ENCODE data around the gene ALOX15B.
A peak's percentile ranks its signal among the peaks of the same experiment; 100 is the strongest.

DNA sequence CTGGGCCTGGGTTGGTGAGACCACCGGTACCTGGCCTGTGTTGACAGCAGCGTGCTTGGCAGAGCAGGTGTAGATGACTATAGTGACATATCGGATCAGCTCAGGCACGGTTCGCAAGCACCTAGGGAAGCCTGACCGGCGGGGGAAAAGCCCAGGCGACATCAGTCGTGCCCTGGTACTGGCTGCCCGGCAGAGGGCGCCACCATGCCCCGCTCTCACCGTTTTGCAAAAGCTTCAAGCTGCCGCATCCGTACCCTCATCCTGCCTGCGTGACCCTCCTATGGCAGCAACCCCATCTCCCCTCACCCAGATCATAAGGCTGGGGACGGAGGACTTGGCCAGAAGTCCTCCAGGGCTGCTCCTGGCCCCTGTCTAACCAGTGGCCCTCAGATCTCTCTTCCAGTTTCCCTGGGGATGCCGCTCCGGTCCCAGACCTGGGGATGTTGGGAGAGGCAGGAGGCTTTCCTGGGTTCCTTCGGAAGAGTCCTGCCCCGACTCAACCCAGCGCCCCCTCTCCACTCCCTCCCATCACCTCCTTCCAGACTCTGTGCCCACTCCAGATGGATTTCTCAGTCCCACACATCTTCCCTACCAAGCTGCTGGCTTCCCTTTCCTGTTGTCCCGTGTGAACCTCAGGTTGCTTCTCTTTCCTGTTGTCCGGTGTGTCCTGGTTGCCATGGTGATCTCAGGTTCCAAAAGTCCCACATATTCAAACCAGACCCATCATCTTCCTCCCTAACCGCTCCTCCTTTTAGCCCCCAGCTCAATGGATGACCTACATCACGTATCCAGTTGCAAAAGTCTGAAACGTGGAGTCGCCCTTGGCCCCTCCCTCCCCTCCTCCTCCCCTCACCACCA is 35.0 kb downstream of the ALOX15B start:
- TF ChIP-seq, protein P1, sequence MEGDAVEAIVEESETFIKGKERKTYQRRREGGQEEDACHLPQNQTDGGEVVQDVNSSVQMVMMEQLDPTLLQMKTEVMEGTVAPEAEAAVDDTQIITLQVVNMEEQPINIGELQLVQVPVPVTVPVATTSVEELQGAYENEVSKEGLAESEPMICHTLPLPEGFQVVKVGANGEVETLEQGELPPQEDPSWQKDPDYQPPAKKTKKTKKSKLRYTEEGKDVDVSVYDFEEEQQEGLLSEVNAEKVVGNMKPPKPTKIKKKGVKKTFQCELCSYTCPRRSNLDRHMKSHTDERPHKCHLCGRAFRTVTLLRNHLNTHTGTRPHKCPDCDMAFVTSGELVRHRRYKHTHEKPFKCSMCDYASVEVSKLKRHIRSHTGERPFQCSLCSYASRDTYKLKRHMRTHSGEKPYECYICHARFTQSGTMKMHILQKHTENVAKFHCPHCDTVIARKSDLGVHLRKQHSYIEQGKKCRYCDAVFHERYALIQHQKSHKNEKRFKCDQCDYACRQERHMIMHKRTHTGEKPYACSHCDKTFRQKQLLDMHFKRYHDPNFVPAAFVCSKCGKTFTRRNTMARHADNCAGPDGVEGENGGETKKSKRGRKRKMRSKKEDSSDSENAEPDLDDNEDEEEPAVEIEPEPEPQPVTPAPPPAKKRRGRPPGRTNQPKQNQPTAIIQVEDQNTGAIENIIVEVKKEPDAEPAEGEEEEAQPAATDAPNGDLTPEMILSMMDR (IDR thresholded peaks at IDR 0.05; ENCODE audit: insufficient read depth, low read length, poor library complexity, severe bottlenecking): peak; percentile 74
- TF ChIP-seq EZH2phosphoT487 (conservative IDR thresholded peaks at IDR 0.05; ENCODE audit: low read length): no peak
